Middle frontal gyrus (tissue), 1 donor: ENCODE results near the gene SART3.
"Not testable (repeated sequence)": the region's sequence is repeated elsewhere in the genome, so short reads cannot be mapped to it uniquely, and the experiment has no call there.

Source experiments
- DNase-seq: peaks from one replicate; pipeline ENCODE4 v3.0.0-alpha.2; 2015; ENCODE audit warnings: low spot score; ENCODE audit errors: extremely low spot score

SART3 gene

GRCh38 chr12:108581311-108582227 is 20.6 kb upstream of the SART3 start:
- no peak for DNase-seq

GRCh38 chr12:108580531-108580930 is 19.6 kb upstream of the SART3 start:
- DNase-seq = no peak

- no peak for DNase-seq
Measured at GRCh38 chr12:108578813-108579212, 17.8 kb upstream of the SART3 start.

- DNase-seq = no peak
Measured at GRCh38 chr12:108578264-108578663, 17.3 kb upstream of the SART3 start.

- DNase-seq = no peak
Measured at GRCh38 chr12:108577458-108577857, 16.5 kb upstream of the SART3 start.

GRCh38 chr12:108576660-108577234 is 15.8 kb upstream of the SART3 start:
- no peak for DNase-seq

GRCh38 chr12:108575199-108575912 is 14.4 kb upstream of the SART3 start:
- DNase-seq = no peak

GRCh38 chr12:108574276-108574675 is 13.3 kb upstream of the SART3 start:
- DNase-seq = not testable (repeated sequence)

- no peak for DNase-seq
Measured at GRCh38 chr12:108573317-108573716, 12.3 kb upstream of the SART3 start.

GRCh38 chr12:108572166-108572790 is 11.3 kb upstream of the SART3 start:
- DNase-seq = no peak

GRCh38 chr12:108571609-108572165 is 10.7 kb upstream of the SART3 start:
- DNase-seq = no peak

GRCh38 chr12:108570743-108571608 is 10.0 kb upstream of the SART3 start:
- DNase-seq = no peak

GRCh38 chr12:108568338-108569154 is 7.6 kb upstream of the SART3 start:
- DNase-seq = no peak

GRCh38 chr12:108567406-108568337 is 6.7 kb upstream of the SART3 start:
- DNase-seq = no peak

GRCh38 chr12:108566452-108566851 is 5.5 kb upstream of the SART3 start:
- no peak for DNase-seq

GRCh38 chr12:108565976-108566375 is 5.0 kb upstream of the SART3 start:
- DNase-seq = no peak

- DNase-seq = no peak
Measured at GRCh38 chr12:108565146-108565545, 4.2 kb upstream of the SART3 start.

- no peak for DNase-seq
Measured at GRCh38 chr12:108564724-108565123, 3.8 kb upstream of the SART3 start.

- no peak for DNase-seq
Measured at GRCh38 chr12:108563804-108564151, 2.8 kb upstream of the SART3 start.
